Occipital lobe (tissue), 2 donors: ENCODE measurements around the gene FBXL15. TPM values are rescaled to one million over a fixed set of nuclear protein-coding genes. Genes with fewer than 3 reads are reported as not detected.

Source experiments
- DNase-seq: peaks from one replicate; lab custom pipeline; 2025; lab: John Stamatoyannopoulos, UW
- total RNA-seq: library from RNA; depleted of rRNA; stranded (reverse); fragments of >200 nt; gene quantifications from one replicate; pipeline ENCODE4 v1.2.3, GENCODE V29; 2014

Gene FBXL15, protein sequence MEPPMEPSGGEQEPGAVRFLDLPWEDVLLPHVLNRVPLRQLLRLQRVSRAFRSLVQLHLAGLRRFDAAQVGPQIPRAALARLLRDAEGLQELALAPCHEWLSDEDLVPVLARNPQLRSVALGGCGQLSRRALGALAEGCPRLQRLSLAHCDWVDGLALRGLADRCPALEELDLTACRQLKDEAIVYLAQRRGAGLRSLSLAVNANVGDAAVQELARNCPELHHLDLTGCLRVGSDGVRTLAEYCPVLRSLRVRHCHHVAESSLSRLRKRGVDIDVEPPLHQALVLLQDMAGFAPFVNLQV
- 14.2 TPM for total RNA-seq

DNA sequence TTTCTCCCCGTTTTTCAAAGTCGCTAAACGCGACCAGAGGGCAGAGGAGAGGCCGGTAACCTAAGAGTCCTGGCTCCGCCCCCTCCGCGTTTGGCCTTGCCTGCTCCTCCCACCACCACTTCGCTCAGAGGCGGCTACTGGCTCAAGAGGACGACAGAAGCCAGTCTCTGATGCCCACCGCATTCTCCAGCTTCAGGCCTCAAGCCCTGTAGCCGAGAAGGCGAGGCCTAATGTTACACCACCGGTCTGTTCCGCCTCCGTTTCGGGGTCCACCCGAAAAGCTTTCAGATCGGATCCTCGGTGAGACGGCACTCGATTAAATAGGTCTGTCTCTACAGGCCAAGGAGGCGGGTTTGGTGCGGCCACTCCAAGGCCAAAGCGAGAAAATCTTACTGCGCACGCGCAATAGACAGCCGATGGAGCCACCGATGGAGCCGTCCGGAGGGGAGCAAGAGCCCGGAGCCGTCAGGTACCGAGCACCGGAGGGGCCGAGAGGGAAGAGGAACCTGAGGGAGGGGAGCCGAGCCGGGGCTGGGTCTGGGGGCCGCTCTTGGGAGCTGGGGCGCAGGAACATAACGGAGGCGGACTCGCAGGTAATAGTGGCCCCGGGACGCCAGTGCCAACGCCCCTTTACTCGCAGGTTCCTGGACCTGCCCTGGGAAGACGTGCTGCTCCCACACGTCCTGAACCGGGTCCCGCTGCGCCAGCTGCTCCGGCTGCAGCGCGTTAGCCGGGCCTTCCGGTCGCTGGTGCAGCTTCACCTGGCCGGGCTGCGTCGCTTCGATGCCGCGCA, at the start of gene FBXL15:
Gene FBXL15 (plus strand): TSS at position 123 of the 793 bp plus-strand sequence. CDS start 294 bp downstream, at position 417.
- DNase-seq: peak; percentile 95

DNA sequence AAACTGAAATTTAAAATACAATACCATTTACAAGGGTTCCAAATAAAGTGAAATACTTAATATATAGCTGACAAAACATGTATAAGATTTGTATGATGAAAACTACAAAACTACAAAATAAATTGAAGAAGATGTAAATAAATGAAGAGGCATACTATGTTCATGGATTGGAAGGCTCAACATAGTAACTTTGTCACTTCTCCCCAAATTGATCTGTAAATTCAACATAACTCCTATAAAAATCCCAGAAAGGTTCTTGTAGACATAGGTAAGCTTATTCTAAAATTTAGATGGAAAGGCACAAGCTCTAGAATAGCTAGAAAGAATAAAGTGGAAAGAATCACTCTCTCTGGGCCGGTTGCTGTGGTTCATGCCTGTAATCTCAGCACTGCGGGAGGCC, 49.3 kb upstream of the FBXL15 start:
- no peak for DNase-seq

DNA sequence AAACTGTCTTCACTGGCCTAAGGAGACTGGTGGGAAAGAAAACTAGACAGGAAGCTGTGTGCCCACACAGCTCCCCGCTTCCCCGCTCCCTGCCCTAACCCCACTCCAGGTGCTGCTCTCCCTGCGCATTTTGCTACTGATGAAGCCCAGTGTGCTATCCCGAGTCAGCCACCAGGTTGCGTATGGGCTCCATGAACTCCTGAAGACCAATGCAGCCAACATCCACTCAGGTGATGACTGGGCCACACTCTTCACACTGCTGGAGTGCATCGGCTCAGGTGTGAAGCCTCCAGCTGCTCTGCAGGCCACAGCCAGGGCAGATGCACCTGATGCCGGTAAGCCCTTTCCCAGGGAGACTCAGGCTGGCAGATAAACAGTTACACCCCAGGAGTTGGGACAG, 45.4 kb upstream of the FBXL15 start:
- no peak for DNase-seq

DNA sequence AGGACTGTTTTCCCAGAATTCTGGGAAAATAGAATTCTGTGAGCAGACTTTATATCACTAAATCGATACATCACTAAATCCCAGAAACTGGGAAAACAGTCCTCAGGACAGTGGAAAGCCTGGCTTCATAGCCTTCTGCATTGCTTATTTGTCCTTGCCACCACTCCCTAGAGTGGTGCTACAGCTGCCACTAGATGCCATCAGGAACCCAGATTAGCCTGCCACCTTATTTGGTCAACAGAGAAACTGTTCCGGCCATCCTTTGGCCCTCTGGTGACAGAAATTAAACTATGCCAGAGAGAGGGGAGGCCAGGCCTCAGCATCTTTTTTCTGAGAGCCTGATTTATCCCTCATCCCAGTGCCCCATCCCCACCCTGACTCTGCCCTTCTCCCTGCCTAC, 44.8 kb upstream of the FBXL15 start:
- DNase-seq: no peak

DNA sequence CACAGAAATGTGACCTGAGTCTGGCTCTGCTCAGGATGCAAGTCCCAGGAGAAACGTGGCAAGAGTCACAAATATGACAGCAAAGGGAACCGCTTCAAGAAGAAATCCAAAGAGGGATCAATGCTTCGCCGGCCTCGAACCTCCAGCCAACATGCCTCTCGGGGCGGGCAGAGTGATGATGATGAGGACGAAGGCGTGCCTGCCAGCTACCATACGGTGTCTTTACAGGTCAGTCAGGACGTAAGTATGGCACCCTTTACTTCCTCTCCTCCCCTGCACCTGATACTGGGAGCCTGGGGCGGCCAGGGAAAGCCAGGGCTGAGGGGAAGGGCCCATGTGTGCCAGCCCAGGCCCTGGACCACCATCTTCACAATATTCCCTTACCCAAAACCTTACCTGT, 43.7 kb upstream of the FBXL15 start:
- DNase-seq: no peak

DNA sequence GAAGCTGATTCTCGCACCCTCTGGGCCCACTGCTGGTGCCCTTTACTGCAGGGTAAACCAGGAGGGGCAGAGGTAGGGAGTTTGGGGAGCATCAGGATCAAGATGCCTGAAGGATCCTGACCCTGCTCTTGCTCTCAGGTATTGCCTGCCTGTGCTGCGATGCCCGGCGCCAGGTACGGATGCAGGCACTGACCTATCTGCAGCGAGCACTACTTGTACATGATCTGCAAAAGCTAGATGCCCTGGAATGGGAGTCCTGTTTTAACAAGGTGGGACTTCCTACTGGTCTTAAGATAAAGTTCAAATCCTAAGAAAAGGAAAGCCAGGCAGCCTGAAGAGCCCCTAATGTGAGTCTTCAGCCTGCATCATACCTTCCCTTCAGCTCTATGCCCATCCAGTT, 41.3 kb upstream of the FBXL15 start:
- DNase-seq: no peak

DNA sequence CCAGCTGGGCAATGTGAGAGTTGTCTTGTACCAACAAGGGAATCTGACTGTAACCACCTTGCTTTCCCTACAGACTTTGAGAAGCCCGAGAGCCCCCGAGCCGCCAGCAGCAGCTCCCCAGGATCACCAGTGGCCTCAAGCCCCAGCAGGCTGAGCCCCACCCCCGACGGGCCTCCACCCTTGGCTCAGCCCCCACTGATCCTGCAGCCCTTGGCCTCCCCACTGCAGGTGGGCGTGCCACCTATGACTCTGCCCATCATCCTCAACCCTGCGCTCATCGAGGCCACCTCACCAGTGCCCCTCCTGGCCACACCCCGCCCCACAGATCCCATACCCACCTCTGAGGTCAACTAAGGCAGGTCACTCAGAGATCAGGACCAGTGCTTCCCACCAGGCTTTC, 38.7 kb upstream of the FBXL15 start:
- no peak for DNase-seq

DNA sequence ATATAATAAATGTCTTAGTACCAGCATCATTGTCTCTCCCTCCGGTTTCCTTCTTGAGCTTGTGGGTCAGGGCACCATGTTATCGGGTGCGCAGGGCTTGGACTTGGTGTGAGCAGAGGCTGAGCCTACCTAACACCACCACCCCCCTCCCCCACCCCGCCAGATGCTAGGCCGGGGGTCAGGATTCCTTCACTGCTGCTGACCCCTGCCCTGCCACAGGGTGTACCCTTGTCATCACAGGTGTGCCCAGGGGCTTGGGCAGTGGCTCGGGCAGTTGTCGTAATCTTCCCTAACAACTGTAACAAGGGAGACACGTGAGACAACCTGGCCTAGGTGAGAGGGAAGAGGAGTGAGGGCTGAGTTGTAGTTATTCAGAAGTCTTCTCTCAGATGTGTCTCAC, 37.8 kb upstream of the FBXL15 start:
- DNase-seq: no peak

DNA sequence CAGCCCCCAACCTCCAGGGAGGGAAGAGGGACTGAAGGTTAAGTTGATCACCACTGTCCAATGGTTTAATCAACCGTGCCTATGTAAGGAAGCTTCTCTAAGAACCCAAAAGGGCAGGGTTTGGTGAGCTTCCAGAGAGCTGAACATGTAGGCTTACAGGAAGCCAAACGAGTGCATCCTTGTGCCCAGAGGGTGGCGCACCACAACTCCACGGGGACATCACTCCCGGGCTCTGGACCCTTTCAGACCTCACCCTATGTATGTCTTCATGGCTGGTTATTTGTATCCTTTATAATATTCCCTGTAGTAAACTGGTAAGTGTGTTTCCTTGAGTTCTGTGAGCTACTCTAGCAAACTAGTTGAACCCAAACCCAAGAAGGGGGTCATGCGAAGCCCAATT, 36.6 kb upstream of the FBXL15 start:
- no peak for DNase-seq

DNA sequence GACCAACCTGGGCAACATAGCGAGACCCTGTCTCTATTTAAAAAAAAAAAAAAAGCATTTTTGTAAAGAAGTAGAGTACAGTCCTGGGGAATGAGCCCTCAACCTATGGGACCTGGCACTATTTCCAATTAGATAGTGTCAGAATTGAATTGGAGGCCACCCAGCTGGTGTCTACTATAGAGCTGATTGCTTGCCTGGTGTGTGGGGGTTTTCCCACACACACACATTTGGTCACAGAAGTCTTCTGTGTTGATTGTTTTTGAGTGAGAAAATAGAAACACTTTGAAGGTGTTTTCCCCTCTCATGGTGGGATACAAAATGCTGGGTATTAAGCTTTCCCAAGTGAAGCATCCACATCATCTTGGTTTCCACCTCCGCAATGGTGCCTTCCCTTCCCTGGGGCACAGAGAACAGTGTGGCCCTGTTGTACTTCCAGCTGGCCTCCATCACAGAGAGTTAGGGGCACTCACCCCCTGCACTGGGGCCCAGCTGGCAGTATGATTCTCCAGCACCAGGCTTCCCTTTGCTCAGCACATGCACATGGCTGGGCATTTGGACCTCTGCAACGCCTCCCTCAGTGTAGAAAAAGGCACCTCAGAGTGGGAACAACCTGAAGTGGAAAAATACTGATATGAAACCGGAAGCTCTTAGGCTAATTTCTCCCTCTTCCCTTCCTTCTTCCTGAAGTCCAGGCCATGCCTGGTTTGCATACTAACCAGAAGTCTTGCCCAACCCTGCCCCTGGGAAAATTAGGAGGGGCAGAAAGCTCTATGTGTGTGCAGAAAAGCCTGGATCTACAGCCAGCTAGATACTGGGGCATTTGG, 35.8 kb upstream of the FBXL15 start:
- DNase-seq: no peak

DNA sequence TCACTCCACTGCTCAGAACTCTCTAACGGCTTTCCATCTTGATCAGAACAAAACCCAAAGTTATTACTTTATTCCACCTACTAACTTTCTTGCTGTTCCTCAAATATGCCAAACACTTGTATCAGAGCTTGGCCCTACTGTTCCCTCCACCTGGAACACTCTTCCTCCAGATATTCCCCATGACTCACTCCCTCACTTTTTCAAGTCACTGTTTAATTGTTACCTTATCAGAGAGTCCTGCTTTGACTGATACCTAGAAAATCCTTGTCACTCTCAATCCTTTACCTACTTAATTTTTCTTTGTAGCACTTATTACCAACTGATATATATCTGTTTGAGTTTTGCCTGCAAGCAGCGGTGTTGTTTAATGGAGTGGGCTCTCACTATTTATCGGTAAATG, 30.7 kb upstream of the FBXL15 start:
- no peak for DNase-seq

DNA sequence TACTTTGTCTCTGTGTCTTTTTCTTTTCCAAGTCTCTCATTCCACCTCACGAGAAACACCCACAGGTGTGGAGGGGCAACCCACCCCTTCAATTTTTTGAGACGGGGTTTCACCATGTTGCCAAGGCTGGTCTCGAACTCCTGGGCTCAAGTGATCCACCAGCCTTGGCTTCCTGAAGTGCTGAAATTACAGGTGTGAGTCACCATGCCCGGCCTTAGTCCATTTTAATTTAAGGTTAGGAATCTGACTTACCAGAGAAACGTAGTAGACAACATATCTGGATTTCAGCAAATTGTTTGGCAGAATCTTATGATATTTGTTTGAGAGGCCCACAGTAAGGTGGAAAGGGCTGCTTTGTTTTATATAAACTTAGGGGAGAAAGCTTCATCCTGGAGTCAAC, 28.3 kb upstream of the FBXL15 start:
- DNase-seq: no peak

DNA sequence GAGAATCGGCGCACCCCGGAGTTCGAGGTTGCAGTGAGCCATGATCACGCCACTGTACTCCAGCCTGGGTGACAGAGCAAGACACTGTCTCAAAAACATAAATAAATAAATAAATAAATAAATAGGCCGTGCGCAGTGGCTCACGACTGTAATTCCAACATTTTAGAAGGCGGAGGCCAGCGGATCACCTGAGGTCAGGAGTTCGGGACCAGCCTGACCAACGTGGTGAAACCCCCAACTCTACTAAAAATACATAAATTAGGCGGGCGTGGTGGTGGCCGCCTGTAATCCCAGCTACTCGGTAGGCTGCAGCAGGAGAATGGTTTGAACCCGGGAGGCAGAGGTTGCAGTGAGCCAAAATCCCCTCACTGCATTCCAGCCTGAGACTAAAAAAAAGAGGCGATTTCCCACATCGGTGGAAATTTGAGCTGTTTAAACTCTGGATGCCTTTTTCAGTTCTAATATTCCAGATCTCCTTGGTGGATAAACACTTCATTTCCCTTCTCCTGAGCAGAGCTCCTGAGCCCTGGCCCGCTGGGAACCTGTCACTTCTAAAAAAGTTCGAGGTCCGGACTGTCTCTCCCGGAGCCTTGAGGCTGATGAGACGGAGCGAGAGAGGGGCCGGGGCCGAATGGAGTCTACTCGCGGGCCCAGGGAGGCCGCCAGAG, 27.1 kb upstream of the FBXL15 start:
- no peak for DNase-seq

DNA sequence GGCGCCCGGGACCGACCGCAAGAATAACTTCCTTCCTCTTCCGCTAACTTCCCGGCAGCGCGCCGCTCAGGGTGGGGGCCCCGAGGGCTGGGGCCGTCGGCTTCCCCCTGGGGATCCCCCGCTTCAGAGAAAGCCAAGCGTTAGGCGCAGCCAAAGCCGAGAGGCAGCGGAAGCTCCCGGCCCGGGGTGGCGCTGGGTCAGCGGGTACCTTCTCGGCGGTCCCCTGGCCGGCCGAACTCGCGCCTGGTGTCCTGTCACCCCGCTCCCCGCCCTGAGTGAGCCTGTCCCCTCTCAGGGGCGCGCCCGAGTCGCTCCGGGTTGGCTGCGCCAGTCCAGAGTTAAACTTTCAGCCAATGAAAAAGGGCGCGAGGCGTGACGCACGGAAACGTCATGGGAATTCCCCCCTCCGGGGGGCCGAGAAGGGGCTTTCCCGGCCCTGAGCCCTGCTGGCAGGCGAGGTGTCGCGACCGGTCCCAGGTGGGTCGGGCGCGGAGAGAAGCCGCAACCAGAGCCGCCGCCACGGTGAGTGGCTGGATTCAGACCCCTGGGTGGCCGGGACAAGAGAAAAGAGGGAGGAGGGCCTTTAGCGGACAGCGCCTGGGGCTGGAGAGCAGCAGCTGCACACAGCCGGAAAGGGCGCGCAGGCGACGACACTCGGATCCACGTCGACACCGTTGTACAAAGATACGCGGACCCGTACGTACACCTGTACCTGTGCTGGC, 26.4 kb upstream of the FBXL15 start:
- peak; percentile 65 for DNase-seq

DNA sequence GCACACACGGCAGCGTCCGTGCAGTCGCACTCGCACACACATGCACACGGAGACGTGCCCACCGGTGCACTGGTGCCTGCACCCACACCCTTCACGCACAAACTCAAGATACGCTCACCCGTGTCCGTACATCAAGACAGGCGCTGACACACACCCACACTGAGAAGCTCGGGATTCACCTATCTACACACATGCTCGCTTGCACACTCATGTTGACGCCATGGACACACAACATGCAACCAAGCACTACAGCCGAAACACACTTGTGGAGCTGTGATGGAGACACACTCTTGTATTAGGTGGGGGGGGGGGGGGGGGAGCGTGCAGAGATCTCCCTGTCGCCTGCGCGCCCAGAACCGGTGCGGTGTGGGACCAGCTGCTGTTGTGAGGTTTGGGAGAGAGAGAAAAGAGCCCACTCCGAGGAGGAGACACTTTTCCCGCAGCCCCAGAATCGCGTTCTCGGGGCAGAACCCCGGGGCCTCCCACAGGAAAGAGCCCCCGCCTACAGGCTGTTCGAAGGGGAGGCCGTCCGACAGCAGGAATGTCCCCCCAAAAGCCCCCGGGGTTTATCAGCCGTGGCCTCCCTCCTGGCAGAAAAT, 25.7 kb upstream of the FBXL15 start:
- DNase-seq: no peak

DNA sequence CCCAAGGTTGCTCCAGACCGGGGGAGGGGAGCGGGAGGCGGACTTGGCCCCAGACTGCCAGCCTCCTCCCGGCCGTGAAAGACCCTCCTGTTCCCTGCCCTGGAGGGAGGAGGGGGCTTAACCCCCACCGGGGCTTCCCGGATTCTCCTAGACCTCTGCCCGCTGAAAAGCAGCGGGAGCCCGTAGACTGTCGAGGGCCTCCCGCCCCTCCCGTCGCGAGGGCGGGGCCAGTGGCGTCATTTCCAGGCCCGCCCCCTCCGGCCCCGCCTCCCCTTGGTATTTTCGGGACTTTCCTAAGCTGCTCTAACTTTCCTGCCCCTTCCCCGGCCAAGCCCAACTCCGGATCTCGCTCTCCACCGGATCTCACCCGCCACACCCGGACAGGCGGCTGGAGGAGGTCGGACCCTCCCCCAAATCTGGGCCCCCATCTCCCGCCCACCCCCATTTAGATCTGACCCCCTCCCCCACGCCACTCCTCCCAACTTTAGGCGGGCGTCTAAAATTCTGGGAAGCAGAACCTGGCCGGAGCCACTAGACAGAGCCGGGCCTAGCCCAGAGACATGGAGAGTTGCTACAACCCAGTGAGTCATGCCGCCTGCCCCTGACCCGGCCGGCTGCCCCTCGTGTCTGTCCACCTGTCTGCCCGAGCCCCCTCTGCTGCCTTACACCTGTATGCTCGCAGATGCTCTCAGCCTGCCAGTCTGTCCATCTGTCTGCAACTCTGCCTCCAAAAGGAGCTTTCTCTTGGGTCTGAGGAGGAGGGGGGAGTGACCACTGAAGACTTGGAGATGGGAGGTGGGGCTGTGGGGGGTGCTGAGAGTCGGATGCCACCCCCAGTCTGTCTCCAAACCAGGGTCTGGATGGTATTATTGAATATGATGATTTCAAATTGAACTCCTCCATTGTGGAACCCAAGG, 25.0 kb upstream of the FBXL15 start, which contains the start of gene NFKB2:
Gene NFKB2 (plus strand): TSS at position 306 of the 917 bp plus-strand sequence. CDS start 255 bp downstream, at position 561.
- DNase-seq: peak; percentile 42

DNA sequence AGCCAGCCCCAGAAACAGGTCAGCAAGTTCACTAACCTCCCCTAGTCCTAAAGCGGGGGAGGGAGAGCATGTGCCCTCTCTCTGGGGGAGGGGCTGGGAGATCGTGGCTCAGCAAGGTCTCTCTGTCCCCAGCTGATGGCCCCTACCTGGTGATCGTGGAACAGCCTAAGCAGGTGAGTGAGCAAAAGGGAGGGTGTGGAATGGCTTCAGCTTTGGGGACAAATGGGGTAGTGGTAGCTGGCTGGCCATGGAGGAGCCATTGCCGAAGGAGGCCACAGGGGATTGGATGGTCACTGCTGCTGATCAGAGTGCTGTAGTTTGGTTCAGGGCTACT, 24.4 kb upstream of the FBXL15 start:
- DNase-seq: no peak

DNA sequence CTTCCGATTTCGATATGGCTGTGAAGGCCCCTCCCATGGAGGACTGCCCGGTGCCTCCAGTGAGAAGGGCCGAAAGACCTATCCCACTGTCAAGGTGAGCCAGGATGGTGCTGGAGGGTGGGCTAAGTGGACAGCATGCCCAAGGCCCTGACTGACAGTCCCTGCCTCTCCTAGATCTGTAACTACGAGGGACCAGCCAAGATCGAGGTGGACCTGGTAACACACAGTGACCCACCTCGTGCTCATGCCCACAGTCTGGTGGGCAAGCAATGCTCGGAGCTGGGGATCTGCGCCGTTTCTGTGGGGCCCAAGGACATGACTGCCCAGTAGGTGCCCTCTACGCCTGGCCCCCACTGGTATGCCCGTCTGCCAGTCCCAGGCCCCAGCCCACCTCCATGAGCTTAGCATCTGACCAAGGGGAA, 23.9 kb upstream of the FBXL15 start:
- DNase-seq: no peak
